Testis (tissue), 2 donors: ENCODE data around the gene LIPT1.

Experiments
- POLR2A ChIP-seq: fragments of 450-650 bp; IDR thresholded peaks from one replicate; pipeline ENCODE4 v1.6.1; 2017; ENCODE audit warnings: antibody characterized with exemption, mild to moderate bottlenecking, moderate library complexity
- TF ChIP-seq, protein P1 (sequence below), 3 experiments: fragments of 450-650 bp in 2 of 3; fragments of 200-600 bp in 1 of 3; sonication (generic) in 1 of 3; IDR thresholded peaks; one replicate each; pipeline ENCODE4 v1.5.1; 2016 to 2019; ENCODE audit warnings: antibody characterized with exemption in 3 of 3, mild to moderate bottlenecking in 2 of 3, moderate library complexity in 1 of 3

DNA sequence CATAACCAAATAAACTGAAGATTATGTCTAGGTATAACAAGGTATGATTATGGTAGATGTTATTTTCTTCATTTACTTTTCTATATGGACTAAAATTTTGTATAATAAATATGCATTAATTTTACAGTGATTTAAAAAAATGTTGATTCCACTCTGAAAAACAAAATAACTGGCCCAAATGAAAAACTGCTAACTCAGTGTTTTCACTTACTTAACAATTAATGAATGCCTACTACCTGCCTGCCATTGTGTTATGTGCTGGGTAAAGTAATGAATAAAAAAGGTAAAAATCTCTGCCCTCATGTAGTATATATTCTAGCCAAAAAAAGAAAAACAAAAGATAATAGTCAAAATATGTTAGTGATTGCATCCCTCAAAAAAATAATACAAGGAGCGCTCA, 42.8 kb upstream of the LIPT1 start:
- no peak for TF ChIP-seq POLR2A
- TF ChIP-seq, protein P1, sequence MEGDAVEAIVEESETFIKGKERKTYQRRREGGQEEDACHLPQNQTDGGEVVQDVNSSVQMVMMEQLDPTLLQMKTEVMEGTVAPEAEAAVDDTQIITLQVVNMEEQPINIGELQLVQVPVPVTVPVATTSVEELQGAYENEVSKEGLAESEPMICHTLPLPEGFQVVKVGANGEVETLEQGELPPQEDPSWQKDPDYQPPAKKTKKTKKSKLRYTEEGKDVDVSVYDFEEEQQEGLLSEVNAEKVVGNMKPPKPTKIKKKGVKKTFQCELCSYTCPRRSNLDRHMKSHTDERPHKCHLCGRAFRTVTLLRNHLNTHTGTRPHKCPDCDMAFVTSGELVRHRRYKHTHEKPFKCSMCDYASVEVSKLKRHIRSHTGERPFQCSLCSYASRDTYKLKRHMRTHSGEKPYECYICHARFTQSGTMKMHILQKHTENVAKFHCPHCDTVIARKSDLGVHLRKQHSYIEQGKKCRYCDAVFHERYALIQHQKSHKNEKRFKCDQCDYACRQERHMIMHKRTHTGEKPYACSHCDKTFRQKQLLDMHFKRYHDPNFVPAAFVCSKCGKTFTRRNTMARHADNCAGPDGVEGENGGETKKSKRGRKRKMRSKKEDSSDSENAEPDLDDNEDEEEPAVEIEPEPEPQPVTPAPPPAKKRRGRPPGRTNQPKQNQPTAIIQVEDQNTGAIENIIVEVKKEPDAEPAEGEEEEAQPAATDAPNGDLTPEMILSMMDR (IDR thresholded peaks at IDR 0.05) = no peak
